A549 treated with AZD9567 at 1 μM for 4 hours (cell line): ENCODE results near the gene DNTTIP2. TPM values are rescaled to one million over a fixed set of nuclear protein-coding genes. Genes with fewer than 3 reads are reported as not detected.

Experiments
- total RNA-seq: library from RNA; stranded (reverse); fragments of 200-300 nt; extraction: Qiagen RNA extraction; gene quantifications from 5 replicates; pipeline ENCODE4 v1.2.3, GENCODE V29; 2022; ENCODE audit not compliant: insufficient read depth

The DNTTIP2 gene
- 36.0 to 50.6 TPM (median 38.5 TPM) in 5 replicates for total RNA-seq

GRCh38 chr1:93878889-93879586, at the start of gene DNTTIP2:
DNTTIP2 (minus strand) TSS chr1:93879206; CDS start chr1:93879148, 58 bp downstream.

GRCh38 chr1:93909146-93910050, 30.4 kb upstream of the DNTTIP2 start, which contains the start of gene GCLM:
GCLM (minus strand) TSS chr1:93909430; CDS start chr1:93909163, 267 bp downstream.

Other genes with a start within 250 kb of the DNTTIP2 start
- gene BCAR3, start 197.4 kb downstream of the DNTTIP2 start, total RNA-seq = 60.9 to 77.1 TPM (median 71.4 TPM) in 5 replicates
- gene GCLM, start 30.2 kb upstream of the DNTTIP2 start, total RNA-seq = 88.9 to 109 TPM (median 95.6 TPM) in 5 replicates
- gene ABCA4, start 241.9 kb upstream of the DNTTIP2 start, total RNA-seq = 0.05 to 0.16 TPM (median 0.10 TPM) in 4 of 5 replicates, not detected in the other